GM19240 (cell line): ENCODE measurements around the gene CDC20.

Source experiments
- DNase-seq: peaks from one replicate; pipeline ENCODE4 v3.0.0; 2011; ENCODE audit warnings: low spot score; ENCODE audit not compliant: insufficient read length

The CDC20 gene

DNA sequence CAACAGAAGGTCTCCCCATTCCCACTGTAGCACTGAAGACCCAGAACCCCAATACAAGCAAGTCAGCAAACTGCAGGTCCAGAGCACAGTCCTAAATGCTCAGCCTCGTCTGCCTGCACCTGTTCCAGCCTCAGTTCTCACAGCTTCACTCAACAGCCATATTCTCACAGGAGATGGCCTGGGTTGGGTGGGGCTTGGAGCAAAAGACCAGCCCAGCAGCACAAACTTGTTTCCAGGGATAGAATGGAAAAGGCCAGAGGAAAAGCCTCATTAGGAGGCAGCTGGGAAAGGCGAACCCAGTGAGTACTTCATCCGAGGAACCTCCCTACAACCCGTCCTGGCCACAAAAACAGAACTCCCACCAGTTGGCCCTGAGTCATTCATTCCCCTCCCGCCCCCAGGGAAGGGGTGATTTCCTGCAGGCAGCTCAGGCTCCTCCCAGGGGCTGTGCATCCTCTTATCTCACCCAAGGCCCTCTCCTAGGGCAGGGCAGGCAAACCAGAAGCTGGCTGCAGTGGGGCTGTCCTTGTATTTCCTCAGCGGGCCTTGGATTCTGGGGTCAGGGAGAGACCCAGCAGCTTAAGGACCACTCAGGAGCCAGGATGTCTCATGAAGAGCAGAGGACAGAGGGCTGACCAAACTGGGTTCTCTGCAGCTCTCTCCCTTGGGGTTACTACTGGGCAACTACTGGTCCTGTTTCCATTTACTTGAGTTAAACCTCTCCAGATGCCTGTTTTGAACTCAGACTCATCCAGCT, 28.6 kb upstream of the CDC20 start:
- DNase-seq = no peak

GRCh38 chr1:43331688-43332087, 27.1 kb upstream of the CDC20 start:
- no peak for DNase-seq

DNA sequence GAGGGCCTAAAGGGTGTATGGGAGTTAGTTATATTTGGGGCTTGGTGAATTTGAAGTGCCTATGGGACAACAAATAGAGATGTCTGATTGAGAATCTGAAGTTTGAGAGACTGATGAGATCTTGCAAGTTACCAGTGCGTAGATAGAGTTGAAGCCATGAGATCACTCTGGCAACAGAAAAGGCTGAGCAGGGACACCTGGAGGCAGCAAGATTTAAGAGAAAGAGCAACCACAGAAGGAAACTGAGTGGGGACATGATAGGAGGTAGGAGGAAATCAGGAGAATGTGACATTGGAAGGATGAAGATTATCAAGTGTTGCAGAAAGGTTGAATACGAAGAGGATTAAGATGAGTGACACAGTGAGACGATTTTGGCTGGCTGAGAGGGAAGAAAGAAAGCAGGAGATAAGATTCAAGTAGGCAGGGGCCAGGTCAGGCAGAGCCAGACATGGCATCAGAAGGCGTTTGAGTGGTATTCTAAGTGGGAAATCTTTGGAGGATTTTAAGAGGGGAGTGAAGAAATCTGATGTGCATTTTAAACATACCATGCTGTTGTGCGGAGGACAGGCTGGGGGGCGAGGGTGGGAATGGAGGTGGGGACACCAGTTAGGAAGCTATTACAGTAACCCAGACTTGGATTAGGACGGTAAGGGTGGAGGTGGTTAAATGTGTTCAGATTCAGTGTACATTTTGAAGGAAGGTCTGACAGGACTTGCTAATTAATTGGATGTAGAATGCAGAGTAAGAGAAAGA, 24.2 kb upstream of the CDC20 start:
- DNase-seq = no peak

DNA sequence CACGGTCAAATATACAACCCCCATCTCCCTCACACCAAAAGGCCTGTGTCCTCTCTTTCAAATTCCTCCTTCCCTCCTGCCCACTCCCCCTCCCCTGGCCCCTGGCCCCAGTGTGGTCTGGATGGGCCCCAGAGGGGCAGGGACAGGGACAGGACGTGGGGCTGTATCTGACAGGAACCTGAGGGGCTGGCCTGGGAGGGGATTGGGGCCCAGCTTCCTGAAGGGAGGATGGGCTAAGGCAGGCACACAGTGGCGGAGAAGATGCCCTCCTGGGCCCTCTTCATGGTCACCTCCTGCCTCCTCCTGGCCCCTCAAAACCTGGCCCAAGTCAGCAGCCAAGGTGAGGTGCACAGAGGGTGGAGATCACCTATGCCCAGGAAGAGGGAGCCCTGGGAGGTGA, 21.2 kb upstream of the CDC20 start, which contains the start of gene MPL:
Gene MPL (plus strand): TSS at position 231 of the 400 bp plus-strand sequence. CDS start 31 bp downstream, at position 262.
- no peak for DNase-seq

- no peak for DNase-seq
Observed at GRCh38 chr1:43338001-43338400, 20.8 kb upstream of the CDC20 start.

GRCh38 chr1:43339584-43340232, 19.1 kb upstream of the CDC20 start:
- DNase-seq = no peak

DNA sequence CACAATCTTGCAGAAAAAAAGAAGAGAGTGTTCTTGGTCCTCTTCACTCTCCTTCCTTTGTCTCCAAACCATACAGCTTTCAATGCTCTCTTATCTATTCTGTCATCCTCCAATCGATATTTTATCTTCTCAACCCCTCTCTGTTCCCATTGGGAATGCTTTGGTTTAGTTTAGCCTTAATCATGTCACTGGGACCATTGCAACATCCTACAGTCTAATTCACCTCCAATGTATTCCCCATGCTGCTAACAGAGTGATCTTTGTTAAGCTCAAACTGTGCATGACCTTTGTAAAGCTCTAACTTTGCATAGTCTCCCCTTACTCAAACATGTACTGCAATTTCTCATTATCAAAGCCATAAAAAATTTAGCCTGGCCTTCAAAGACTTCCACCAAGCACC, 18.2 kb upstream of the CDC20 start:
- DNase-seq = no peak

DNA sequence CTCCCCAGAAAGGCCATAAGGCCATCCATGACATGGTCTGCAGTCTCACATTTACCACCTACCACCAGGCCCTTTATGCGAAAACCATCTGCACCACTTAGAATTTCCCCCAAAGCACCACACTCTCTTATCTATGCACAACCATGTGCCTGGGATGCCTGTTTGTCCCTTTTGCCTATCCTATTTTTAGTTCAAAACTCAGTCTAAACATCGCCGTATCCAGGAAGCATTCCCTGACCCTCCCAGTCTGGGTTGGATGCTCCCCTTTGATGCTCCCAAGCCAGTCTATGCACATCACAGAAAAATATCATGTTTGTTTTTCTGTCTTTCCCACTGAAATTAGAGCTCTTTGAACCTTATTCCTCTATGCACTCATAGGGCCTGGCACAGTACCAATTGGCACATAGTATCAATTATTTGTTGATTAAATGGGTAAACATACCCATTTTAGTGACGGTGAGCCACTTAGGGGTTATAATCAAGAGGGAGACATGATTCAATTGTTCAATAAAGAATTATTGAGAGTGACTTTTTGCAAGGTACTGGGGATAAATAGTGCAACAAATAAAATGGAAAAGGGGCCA, 14.4 kb upstream of the CDC20 start:
- no peak for DNase-seq

- DNase-seq = no peak
Observed at GRCh38 chr1:43345120-43345519, 13.7 kb upstream of the CDC20 start.

DNA sequence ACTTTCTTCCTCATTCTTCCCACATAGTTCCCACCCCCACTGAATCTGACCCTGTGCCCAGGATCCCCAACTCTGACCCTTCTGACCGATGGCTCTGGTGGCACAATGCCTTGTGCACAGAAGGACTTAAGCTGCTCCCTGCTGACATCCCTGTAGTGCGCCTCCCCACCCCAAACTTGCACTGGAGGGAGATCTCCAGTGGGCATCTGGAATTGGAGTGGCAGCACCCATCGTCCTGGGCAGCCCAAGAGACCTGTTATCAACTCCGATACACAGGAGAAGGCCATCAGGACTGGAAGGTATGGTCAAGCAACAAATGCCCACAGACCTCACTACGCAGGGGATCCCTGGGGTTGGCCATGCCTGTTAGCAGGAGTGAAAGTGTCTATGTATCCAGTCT, 12.1 kb upstream of the CDC20 start:
- DNase-seq = no peak

GRCh38 chr1:43348343-43348808, 10.4 kb upstream of the CDC20 start:
- no peak for DNase-seq

DNA sequence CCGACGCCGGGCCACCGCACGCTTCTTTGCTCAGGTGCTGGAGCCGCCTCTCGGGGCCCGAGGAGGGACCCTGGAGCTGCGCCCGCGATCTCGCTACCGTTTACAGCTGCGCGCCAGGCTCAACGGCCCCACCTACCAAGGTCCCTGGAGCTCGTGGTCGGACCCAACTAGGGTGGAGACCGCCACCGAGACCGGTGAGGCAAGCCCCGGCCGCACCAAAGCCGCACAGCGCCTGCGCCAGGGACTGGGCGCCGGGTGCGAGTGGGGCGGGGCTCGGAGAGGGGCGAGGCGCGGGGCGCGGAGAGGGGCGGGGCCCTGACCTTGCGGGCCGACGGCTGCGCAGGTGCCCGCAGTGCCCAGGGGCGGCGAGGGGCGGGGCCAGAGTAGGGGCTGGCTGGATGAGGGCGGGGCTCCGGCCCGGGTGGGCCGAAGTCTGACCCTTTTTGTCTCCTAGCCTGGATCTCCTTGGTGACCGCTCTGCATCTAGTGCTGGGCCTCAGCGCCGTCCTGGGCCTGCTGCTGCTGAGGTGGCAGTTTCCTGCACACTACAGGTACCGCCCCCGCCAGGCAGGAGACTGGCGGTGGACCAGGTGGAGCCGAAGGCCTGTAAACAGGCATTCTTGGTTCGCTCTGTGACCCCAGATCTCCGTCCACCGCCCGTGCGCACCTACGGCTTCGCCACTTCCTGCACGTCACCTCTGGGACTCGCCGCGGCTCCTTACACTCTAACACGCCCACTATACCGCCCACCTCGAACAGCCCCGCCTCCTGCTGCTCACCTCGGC, 9.8 kb upstream of the CDC20 start:
- no peak for DNase-seq

- no peak for DNase-seq
Observed at GRCh38 chr1:43349594-43350306, 9.0 kb upstream of the CDC20 start.

DNA sequence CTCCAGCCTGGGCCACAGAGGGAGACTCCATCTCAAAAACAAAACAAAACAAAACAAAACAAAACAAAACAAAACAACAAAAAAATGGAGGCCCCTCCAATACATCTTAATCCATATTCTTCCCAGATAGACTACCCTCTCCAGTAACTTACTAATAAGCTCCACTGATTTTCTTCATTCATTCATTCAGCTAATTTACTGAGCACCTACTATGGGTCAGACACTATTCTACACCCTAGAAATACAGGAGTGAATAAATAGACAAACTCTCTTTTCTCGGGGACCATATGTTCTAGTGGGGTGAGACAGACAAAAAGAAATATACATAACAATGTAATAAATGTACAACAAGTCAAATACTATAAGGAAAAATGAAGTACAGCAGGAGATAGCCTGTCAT, 7.8 kb upstream of the CDC20 start:
- no peak for DNase-seq

- DNase-seq = no peak
Observed at GRCh38 chr1:43351421-43352350, 7.1 kb upstream of the CDC20 start.

DNA sequence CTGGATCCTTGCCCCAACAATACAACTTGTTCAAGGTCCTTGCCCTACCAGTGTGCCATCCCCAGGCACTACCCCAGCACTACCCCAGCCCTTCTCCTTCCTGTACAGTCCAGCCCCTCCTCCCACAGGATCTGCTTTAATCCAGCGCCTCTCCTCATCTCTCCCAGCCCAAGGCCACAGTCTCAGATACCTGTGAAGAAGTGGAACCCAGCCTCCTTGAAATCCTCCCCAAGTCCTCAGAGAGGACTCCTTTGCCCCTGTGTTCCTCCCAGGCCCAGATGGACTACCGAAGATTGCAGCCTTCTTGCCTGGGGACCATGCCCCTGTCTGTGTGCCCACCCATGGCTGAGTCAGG, 6.5 kb upstream of the CDC20 start:
- no peak for DNase-seq

DNA sequence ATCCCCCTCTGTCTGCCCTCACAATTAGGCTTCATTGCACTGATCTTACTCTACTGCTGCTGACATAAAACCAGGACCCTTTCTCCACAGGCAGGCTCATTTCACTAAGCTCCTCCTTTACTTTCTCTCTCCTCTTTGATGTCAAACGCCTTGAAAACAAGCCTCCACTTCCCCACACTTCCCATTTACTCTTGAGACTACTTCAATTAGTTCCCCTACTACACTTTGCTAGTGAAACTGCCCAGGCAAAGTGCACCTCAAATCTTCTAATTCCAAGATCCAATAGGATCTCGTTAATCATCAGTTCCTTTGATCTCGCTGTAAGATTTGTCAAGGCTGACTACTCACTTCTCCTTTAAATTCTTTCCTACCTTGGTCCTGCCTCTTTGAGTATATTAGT, 5.9 kb upstream of the CDC20 start:
- no peak for DNase-seq

- no peak for DNase-seq
Observed at GRCh38 chr1:43354471-43354870, 4.3 kb upstream of the CDC20 start.

DNA sequence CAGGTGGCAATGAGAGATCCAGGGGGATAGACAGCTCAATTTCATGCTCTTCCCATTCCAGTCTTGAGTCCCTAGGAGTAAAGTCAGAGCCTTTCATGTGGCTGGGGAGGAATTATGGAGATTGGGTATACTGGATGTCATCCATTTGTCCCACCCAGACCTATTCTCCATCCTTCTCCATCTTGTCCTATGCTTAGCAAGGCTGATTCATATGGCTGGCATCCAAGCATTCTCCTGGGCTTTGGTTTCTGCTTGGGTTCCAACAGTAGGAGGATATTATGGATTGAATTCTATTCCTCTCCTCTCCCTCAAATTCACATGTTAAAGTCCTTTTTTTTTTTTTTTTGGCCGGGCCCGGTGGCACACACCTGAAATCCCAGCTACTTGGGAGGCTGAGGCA, 3.8 kb upstream of the CDC20 start:
- DNase-seq = no peak
